Eye (tissue), 1 donor: ENCODE measurements around the gene NAA15.
"Not testable (repeated sequence)": the region's sequence is repeated elsewhere in the genome, so short reads cannot be mapped to it uniquely, and the experiment has no call there.

Source experiments
- DNase-seq: peaks from one replicate; pipeline ENCODE4 v3.0.0-alpha.2; 2015

The NAA15 gene

GRCh38 chr4:139299536-139299935 lies 1.8 kb upstream of the NAA15 start:
- DNase-seq = no peak

GRCh38 chr4:139300431-139301112 lies 733 bp upstream of the NAA15 start:
- DNase-seq = no peak

GRCh38 chr4:139301821-139302611 lies 711 bp downstream of the NAA15 start, which contains the start of gene NDUFC1:
TSS of gene NDUFC1 (minus strand) at chr4:139302477. CDS start at chr4:139295798, 6,679 bp downstream.
- DNase-seq = peak; percentile 81

GRCh38 chr4:139304920-139305319 lies 3.6 kb downstream of the NAA15 start:
- no peak for DNase-seq

- DNase-seq = no peak
These were observed 10.6 kb downstream of the NAA15 start for GRCh38 chr4:139311909-139312308.

GRCh38 chr4:139312552-139313332 lies 11.4 kb downstream of the NAA15 start:
- no peak for DNase-seq

- DNase-seq = not testable (repeated sequence)
These were observed 12.1 kb downstream of the NAA15 start for GRCh38 chr4:139313414-139313813.

- DNase-seq = no peak
These were observed 12.9 kb downstream of the NAA15 start for GRCh38 chr4:139314047-139314800.

GRCh38 chr4:139315221-139315675 lies 13.9 kb downstream of the NAA15 start:
- no peak for DNase-seq

GRCh38 chr4:139316733-139317132 lies 15.4 kb downstream of the NAA15 start:
- no peak for DNase-seq

GRCh38 chr4:139317635-139318034 lies 16.3 kb downstream of the NAA15 start:
- no peak for DNase-seq

- no peak for DNase-seq
These were observed 18.3 kb downstream of the NAA15 start for GRCh38 chr4:139319571-139319970.

GRCh38 chr4:139322070-139322469 lies 20.8 kb downstream of the NAA15 start:
- not testable (repeated sequence) for DNase-seq

GRCh38 chr4:139322541-139322940 lies 21.2 kb downstream of the NAA15 start:
- not testable (repeated sequence) for DNase-seq

- peak; percentile 82 for DNase-seq
These were observed 23.3 kb downstream of the NAA15 start for GRCh38 chr4:139324620-139325019.

GRCh38 chr4:139329665-139330200 lies 28.4 kb downstream of the NAA15 start:
- no peak for DNase-seq

- no peak for DNase-seq
These were observed 29.0 kb downstream of the NAA15 start for GRCh38 chr4:139330283-139330682.

GRCh38 chr4:139331185-139331584 lies 29.9 kb downstream of the NAA15 start:
- DNase-seq = no peak

GRCh38 chr4:139333046-139333445 lies 31.7 kb downstream of the NAA15 start:
- DNase-seq = no peak

- no peak for DNase-seq
These were observed 36.3 kb downstream of the NAA15 start for GRCh38 chr4:139337612-139338011.

- DNase-seq = no peak
These were observed 60.0 kb downstream of the NAA15 start for GRCh38 chr4:139361301-139361700.

- DNase-seq = no peak
These were observed 66.3 kb downstream of the NAA15 start for GRCh38 chr4:139367421-139368090.
